Smooth muscle cell (in vitro differentiated cells): Measurements from ENCODE around the gene TTC28. TPM values are rescaled to one million over a fixed set of nuclear protein-coding genes. Genes with fewer than 3 reads are reported as not detected.

Experiments
- DNase-seq: peaks from one replicate; lab custom pipeline; 2025; ENCODE audit not compliant: unreplicated experiment; lab: John Stamatoyannopoulos, UW
- H2AFZ ChIP-seq: fragments of 200-600 bp; sonication (generic); 2 replicates; pipeline ENCODE4 v1.6.0; 2016; ENCODE audit warnings: antibody characterized with exemption, low read depth, mild to moderate bottlenecking
- H3F3A ChIP-seq: fragments of 200-600 bp; sonication (generic); 2 replicates; pipeline ENCODE4 v1.6.0; 2017; ENCODE audit warnings: antibody characterized with exemption, low read depth
- H3K27ac ChIP-seq: fragments of 200-600 bp; sonication (generic); 2 replicates; pipeline ENCODE4 v1.5.1; 2016; ENCODE audit warnings: low read depth, mild to moderate bottlenecking
- H3K27me3 ChIP-seq: fragments of 200-600 bp; sonication (generic); 2 replicates; pipeline ENCODE4 v1.6.1; 2016; ENCODE audit warnings: low read depth, mild to moderate bottlenecking
- H3K36me3 ChIP-seq: fragments of 200-600 bp; sonication (generic); 2 replicates; pipeline ENCODE4 v1.5.1; 2016; ENCODE audit warnings: low read depth
- H3K4me1 ChIP-seq: fragments of 200-600 bp; sonication (generic); 2 replicates; pipeline ENCODE4 v1.5.1; 2016; ENCODE audit warnings: low read depth
- H3K4me2 ChIP-seq: fragments of 200-600 bp; sonication (generic); 2 replicates; pipeline ENCODE4 v1.6.0; 2016; ENCODE audit warnings: mild to moderate bottlenecking
- H3K4me3 ChIP-seq: fragments of 200-600 bp; sonication (generic); 2 replicates; pipeline ENCODE4 v1.5.1; 2016; ENCODE audit warnings: mild to moderate bottlenecking
- H3K79me2 ChIP-seq: fragments of 200-600 bp; sonication (generic); 2 replicates; pipeline ENCODE4 v1.6.0; 2016; ENCODE audit warnings: low read depth, mild to moderate bottlenecking
- H3K9ac ChIP-seq: fragments of 200-600 bp; sonication (generic); 2 replicates; pipeline ENCODE4 v1.6.0; 2016; ENCODE audit warnings: low read depth
- H3K9me3 ChIP-seq: fragments of 200-600 bp; sonication (generic); replicated peaks from 2 replicates; pipeline ENCODE4 v1.5.1; 2016; ENCODE audit warnings: low read depth
- H4K20me1 ChIP-seq: fragments of 200-600 bp; sonication (generic); 2 replicates; pipeline ENCODE4 v1.6.0; 2016; ENCODE audit warnings: low read depth
- CTCF ChIP-seq: fragments of 200-600 bp; sonication (generic); IDR thresholded peaks from 2 replicates; pipeline ENCODE4 v1.5.1; 2017; ENCODE audit warnings: borderline replicate concordance, mild to moderate bottlenecking, antibody characterized with exemption; ENCODE audit not compliant: insufficient read depth, poor library complexity, severe bottlenecking
- WGBS: methylation state at CpG from one replicate; pipeline ENCODE4 v1.1.7; 2016; ENCODE audit warnings: low lambda C conversion rate; 5-methylcytosine and 5-hydroxymethylcytosine counted together
- polyA plus RNA-seq: library from polyadenylated mRNA; unstranded; fragments of >200 nt; fragmentation: Nextera tagmentation; extraction: Ambion mirVana; gene quantifications from 2 replicates; pipeline ENCODE4 v1.2.1, GENCODE V29; 2016
- total RNA-seq: library from RNA; depleted of rRNA; stranded (reverse); fragments of >200 nt; gene quantifications from 2 replicates; pipeline ENCODE4 v1.2.3, GENCODE V29; 2014

The TTC28 gene
- total and polyA plus RNA-seq, 2 experiments from 2014 or later: 6.3 to 17.9 TPM

GRCh38 chr22:28019360-28019759 is 660.3 kb downstream of the TTC28 start:
- no peak for TF ChIP-seq CTCF
- WGBS: 87% methylated on average over 8 of the region's 8 CpGs
- H2AFZ ChIP-seq: no peak overlapping the region
- DNase-seq: no peak
- no peak overlapping the region for H3K9ac ChIP-seq
- no peak overlapping the region for H3K27ac ChIP-seq
- H3K27me3 ChIP-seq: no peaks in the 10 kb centered on the region
- peaks cover 7% of the 10 kb centered on the region for H4K20me1 ChIP-seq
- no peaks in the 10 kb centered on the region for H3K79me2 ChIP-seq
- H3K9me3 ChIP-seq: no peaks in the 10 kb centered on the region
- H3F3A ChIP-seq: no peaks in the 10 kb centered on the region
- H3K4me2 ChIP-seq: no peak overlapping the region
- H3K4me1 ChIP-seq: peaks cover 16% of the 10 kb centered on the region
- H3K4me3 ChIP-seq: no peak overlapping the region
- H3K36me3 ChIP-seq: no peaks in the 10 kb centered on the region

GRCh38 chr22:28018461-28018927 is 661.1 kb downstream of the TTC28 start:
- Histone ChIP-seq H3K9me3 (no peaks in the 10 kb centered on the region), H3K4me1 (peaks cover 20% of the 10 kb centered on the region), H4K20me1 (peaks cover 7% of the 10 kb centered on the region), H3K4me3 (no peak overlapping the region), H2AFZ (no peak overlapping the region), H3K79me2 (no peaks in the 10 kb centered on the region), H3K36me3 (no peaks in the 10 kb centered on the region), H3K9ac (no peak overlapping the region), H3F3A (no peaks in the 10 kb centered on the region), H3K4me2 (no peak overlapping the region), H3K27me3 (no peaks in the 10 kb centered on the region), H3K27ac (no peak overlapping the region)
- no peak for DNase-seq
- 96% methylated on average over 8 of the region's 8 CpGs for WGBS
- TF ChIP-seq CTCF: no peak

GRCh38 chr22:28017859-28018258 is 661.8 kb downstream of the TTC28 start:
- Histone ChIP-seq H3F3A (no peaks in the 10 kb centered on the region), H3K4me1 (peaks cover 20% of the 10 kb centered on the region), H3K36me3 (no peaks in the 10 kb centered on the region), H3K27ac (no peak overlapping the region), H3K9me3 (no peaks in the 10 kb centered on the region), H3K4me3 (no peak overlapping the region), H3K27me3 (no peaks in the 10 kb centered on the region), H3K79me2 (no peaks in the 10 kb centered on the region), H4K20me1 (peaks cover 7% of the 10 kb centered on the region), H3K9ac (no peak overlapping the region), H2AFZ (no peak overlapping the region), H3K4me2 (no peak overlapping the region)
- WGBS: 98% methylated on average over 4 of the region's 4 CpGs
- no peak for TF ChIP-seq CTCF
- no peak for DNase-seq

GRCh38 chr22:28017558-28017820 is 662.2 kb downstream of the TTC28 start:
- Histone ChIP-seq H3F3A (no peaks in the 10 kb centered on the region), H3K4me1 (peaks cover 20% of the 10 kb centered on the region), H2AFZ (no peak overlapping the region), H3K27me3 (no peaks in the 10 kb centered on the region), H4K20me1 (peaks cover 7% of the 10 kb centered on the region), H3K79me2 (no peaks in the 10 kb centered on the region), H3K4me2 (no peak overlapping the region), H3K4me3 (no peak overlapping the region), H3K9ac (no peak overlapping the region), H3K9me3 (no peaks in the 10 kb centered on the region), H3K36me3 (no peaks in the 10 kb centered on the region), H3K27ac (no peak overlapping the region)
- TF ChIP-seq CTCF: no peak
- DNase-seq: no peak
- WGBS: 98% methylated on average over 2 of the region's 2 CpGs
